Fibroblast of villous mesenchyme (primary cell): ENCODE results near the gene PSEN1. TPM values are rescaled to one million over a fixed set of nuclear protein-coding genes. Genes with fewer than 3 reads are reported as not detected.

Experiments
- DNase-seq: peaks from one replicate; pipeline ENCODE4 v3.0.0-alpha.2; 2010; ENCODE audit warnings: low read depth
- H3K4me3 ChIP-seq: 2 replicates; pipeline ENCODE4 v1.5.1; 2011; ENCODE audit warnings: low read depth, mild to moderate bottlenecking, low read length
- total RNA-seq: library from RNA; depleted of rRNA; stranded (reverse); fragments of >200 nt; gene quantifications from 2 replicates; pipeline ENCODE4 v1.2.3, GENCODE V29; 2012
- TF ChIP-seq, protein P1 (sequence below): IDR thresholded peaks from 2 replicates; pipeline ENCODE4 v1.5.1; 2012; ENCODE audit warnings: low read depth, mild to moderate bottlenecking, low read length; ENCODE audit not compliant: insufficient read depth

PSEN1 gene
- total RNA-seq, 1 donor = 57.4 TPM

DNA sequence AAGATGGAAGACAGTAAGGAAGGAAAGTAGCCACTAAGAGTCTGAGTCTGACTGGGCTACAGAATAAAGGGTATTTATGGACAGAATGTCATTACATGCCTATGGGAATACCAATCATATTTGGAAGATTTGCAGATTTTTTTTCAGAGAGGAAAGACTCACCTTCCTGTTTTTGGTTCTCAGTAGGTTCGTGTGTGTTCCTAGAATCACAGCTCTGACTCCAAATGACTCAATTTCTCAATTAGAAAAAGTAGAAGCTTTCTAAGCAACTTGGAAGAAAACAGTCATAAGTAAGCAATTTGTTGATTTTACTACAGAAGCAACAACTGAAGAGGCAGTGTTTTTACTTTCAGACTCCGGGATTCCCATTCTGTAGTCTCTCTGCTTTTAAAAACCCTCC, 85.6 kb downstream of the PSEN1 start:
- no peak overlapping the region for H3K4me3 ChIP-seq
- TF ChIP-seq, protein P1, sequence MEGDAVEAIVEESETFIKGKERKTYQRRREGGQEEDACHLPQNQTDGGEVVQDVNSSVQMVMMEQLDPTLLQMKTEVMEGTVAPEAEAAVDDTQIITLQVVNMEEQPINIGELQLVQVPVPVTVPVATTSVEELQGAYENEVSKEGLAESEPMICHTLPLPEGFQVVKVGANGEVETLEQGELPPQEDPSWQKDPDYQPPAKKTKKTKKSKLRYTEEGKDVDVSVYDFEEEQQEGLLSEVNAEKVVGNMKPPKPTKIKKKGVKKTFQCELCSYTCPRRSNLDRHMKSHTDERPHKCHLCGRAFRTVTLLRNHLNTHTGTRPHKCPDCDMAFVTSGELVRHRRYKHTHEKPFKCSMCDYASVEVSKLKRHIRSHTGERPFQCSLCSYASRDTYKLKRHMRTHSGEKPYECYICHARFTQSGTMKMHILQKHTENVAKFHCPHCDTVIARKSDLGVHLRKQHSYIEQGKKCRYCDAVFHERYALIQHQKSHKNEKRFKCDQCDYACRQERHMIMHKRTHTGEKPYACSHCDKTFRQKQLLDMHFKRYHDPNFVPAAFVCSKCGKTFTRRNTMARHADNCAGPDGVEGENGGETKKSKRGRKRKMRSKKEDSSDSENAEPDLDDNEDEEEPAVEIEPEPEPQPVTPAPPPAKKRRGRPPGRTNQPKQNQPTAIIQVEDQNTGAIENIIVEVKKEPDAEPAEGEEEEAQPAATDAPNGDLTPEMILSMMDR = no peak
- peak; percentile 68 for DNase-seq

DNA sequence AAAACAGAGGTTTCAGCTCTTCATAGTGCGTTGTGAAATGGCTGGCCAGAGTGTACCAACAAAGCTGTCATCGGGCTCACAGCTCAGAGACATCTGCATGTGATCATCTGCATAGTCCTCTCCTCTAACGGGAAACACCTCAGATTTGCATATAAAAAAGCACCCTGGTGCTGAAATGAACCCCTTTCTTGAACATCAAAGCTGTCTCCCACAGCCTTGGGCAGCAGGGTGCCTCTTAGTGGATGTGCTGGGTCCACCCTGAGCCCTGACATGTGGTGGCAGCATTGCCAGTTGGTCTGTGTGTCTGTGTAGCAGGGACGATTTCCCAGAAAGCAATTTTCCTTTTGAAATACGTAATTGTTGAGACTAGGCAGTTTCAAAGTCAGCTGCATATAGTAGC, 86.7 kb downstream of the PSEN1 start:
- H3K4me3 ChIP-seq = no peak overlapping the region
- TF ChIP-seq, protein P1 = no peak
- peak; percentile 86 for DNase-seq

- no peak overlapping the region for H3K4me3 ChIP-seq
- TF ChIP-seq, protein P1 = no peak
- DNase-seq = no peak
Measured at GRCh38 chr14:73225496-73225895, 89.2 kb downstream of the PSEN1 start.

DNA sequence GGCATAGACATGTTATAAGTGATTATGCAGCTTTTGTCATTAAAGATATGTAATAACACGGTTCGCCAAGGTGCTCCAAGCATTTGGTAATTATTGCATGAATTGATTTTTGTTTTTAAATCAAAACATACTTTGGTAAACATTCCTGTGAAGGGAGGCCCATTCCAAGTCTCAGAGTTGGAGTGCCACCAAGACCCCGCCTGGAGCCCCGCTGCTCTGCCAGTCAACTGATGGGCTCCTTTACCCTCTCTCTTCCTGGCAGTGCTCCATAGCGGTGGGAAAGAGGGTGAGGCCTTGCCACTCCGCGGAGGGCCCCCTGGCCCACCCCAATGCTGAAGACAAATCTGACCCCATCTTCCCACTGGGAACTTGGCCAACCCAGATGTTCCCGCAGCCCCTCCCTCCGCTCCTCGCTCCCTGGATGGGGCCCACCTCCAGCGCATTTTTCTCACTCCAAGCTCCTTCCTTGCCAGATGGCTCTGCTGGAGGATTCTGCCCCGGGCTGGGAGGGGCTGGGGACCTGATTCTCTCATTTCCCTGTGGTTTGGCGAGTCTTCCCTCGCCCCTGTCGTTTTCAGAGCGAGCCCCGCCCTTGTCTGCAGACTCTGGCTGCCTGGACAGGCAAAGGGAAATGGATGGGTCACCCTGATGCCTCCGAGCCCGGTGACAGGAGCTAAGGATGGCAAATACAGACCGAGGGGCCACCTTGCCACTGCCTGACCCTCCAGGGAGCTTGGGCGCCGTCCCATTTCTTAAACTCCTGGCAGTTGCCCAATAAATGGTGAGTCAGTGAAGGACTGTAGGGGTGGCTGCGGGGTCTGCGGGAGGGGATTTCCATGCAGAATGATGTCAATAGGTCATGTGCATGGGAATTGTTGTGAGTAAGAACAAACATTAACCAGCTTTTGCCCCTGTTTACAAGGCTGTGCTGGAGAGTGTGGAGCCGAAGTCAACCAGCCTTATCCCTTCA, 91.8 kb downstream of the PSEN1 start:
- TF ChIP-seq, protein P1 = no peak
- peak overlapping the region; percentile 36 for H3K4me3 ChIP-seq

GRCh38 chr14:73230051-73230450, 93.7 kb downstream of the PSEN1 start:
- no peak overlapping the region for H3K4me3 ChIP-seq
- no peak for DNase-seq
- TF ChIP-seq, protein P1 = no peak

More for the DNA sequence above, 91.8 kb downstream of the PSEN1 start:
- peak; percentile 95 for DNase-seq

DNA sequence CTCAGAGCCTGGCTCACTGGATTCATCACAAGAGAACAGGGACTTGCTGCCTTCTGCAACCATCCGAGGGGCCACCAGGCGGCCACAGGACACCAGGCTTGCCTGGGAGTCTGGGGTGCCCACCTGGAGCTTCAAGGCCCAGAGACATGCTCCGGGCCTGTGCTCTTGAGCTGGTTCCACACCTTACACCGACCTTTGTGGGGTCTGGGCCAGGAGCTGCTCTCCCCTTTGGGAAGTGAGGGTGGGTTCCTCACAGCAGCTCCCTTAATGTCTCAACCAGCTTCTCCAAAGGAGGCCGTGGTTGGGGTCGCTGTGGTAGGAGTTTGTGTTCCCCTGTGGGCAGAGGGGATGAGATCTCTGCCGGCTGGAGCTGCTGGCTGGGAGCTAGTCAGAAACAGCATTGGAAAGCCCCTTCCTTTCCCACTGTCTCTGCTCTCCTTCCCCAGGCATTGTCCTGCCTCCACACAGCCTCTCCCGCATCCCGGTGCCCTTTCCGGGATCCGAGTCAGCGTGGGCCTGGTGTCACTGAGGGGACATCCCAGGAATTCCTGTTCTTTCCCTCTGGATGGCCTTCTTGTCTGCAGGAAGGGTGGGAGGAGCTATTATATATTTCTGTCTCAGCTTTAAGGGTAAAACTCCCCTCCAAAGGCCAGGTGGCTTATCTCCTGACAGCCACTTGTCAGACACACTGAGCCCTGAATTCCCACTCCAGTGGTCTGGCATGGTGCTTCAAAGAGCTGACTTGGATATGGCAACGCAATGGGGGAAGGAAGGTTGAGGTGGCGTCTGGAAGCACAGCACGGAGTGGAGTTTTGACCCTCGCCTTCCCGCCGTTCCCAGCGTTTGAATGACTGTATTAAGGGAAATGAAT, 95.9 kb downstream of the PSEN1 start:
- H3K4me3 ChIP-seq = no peak overlapping the region
- TF ChIP-seq, protein P1 = peak; percentile 30
- no peak for DNase-seq
